ENCODE results near the gene DFFA. TPM values are rescaled to one million over a fixed set of nuclear protein-coding genes. Genes with fewer than 3 reads are reported as not detected.

DFFA gene
- total and polyA plus RNA-seq, 9 of the 15 experiments (the other 6 are each of a cell fraction or from before 2014, with no cell fraction given): 39.6 to 74.8 (median 59.2) TPM

DNA sequence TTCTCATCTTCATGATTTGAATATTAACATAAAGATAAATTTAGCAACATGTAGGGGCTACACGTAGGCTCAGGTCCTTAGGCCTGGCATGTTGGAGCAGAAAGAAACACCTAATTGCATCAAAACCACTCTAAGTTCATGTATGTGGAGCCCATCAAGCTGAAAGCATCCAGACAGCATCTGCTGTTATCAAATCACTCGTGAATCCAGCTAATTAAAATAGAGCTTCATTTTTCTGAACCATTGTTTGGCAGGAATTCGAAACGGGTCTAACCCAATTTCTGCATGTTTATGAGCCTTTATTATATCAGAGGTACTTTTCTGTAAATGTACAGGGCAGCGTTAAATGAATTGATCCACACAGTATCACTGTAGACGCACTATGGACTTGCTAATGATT is 48.2 kb upstream of the DFFA start:
- no peak overlapping the region for H3K9ac ChIP-seq (ENCODE audit: insufficient read depth in 1 of 2, low read depth in 2 of 2, low read length in 2 of 2)
- no peaks in the 10 kb centered on the region for H3K27me3 ChIP-seq (ENCODE audit: control insufficient read depth in 2 of 2, insufficient read depth in 2 of 2, low read length in 2 of 2)
- CTCF ChIA-PET (ENCODE audit: low intra/inter-chr PET ratio): no interaction called here
- H3K9me3 ChIP-seq (replicated peaks; ENCODE audit: control insufficient read depth, insufficient read depth, low read depth, low read length): no peaks in the 10 kb centered on the region
- in situ Hi-C loops (cut with MboI): no loop called here
- peaks cover 38% of the 10 kb centered on the region for H3K36me3 ChIP-seq (ENCODE audit: control insufficient read depth, insufficient read depth, low read length)
- POLR2A ChIA-PET: interaction anchor here (2.0 kb wide), 1 partner anchor 8 kb away, joined by 5 read pairs; no protein-coding TSS in a partner anchor
- H3K4me1 ChIP-seq (replicated peaks in 1 of 2; ENCODE audit: control insufficient read depth in 2 of 2, insufficient read depth in 2 of 2, low read length in 2 of 2): peaks cover 0 to 7% of the 10 kb centered on the region in 2 experiments; a peak in 3 of 5 replicates
- H4K20me1 ChIP-seq (replicated peaks; ENCODE audit: control insufficient read depth, insufficient read depth, low read length): peaks cover 38% of the 10 kb centered on the region
- H3K27ac ChIP-seq (ENCODE audit: extremely low read depth, low read depth, low read length): no peak overlapping the region
- peaks cover 3% of the 10 kb centered on the region for H3K9me1 ChIP-seq (ENCODE audit: control insufficient read depth, insufficient read depth, low read length)
- FAIRE-seq (no peak), DNase-seq (ENCODE audit: extremely low read depth in 1 of 4, low spot score in 3 of 4) (no peak), ATAC-seq (no peak)
- no peak overlapping the region for H3K4me3 ChIP-seq
- no peak overlapping the region for H2AFZ ChIP-seq (ENCODE audit: low read depth, low read length)
- intact Hi-C loops (cut with micrococcal nuclease): no loop called here
- H3K4me2 ChIP-seq (ENCODE audit: insufficient read depth, low read length): no peak overlapping the region
- no TSS peak for BruUV-seq (replicated peaks)
- WGBS (ENCODE audit: insufficient coverage, low coverage, missing lambda C conversion rate): 83% methylated on average over 6 of the region's 6 CpGs
- H3K79me2 ChIP-seq (ENCODE audit: control insufficient read depth, insufficient read depth, low read length): peaks cover 69% of the 10 kb centered on the region
- TF ChIP-seq ZZZ3 (IDR thresholded peaks at IDR 0.05) (no peak), DMBX1 (CRISPR knock-in tag; IDR thresholded peaks at IDR 0.05; ENCODE audit: borderline replicate concordance) (no peak), CHD4 (IDR thresholded peaks at IDR 0.05; ENCODE audit: insufficient read depth, insufficient replicate concordance, low read depth, low read length, poor library complexity, severe bottlenecking) (no peak), BRF1 (IDR thresholded peaks at IDR 0.05; ENCODE audit: borderline replicate concordance, extremely low read depth, insufficient read length) (no peak), CTBP1 (IDR thresholded peaks at IDR 0.05; ENCODE audit: borderline replicate concordance) (no peak), RNF219 (CRISPR knock-in tag; IDR thresholded peaks at IDR 0.05) (no peak), SLC30A9 (CRISPR knock-in tag; IDR thresholded peaks at IDR 0.05) (no peak), SPI1 (IDR thresholded peaks at IDR 0.05; ENCODE audit: borderline replicate concordance, low read depth, low read length) (no peak), SRSF9 (IDR thresholded peaks at IDR 0.05; ENCODE audit: borderline replicate concordance, low read depth, low read length) (no peak), CREB1 (IDR thresholded peaks at IDR 0.05) (no peak), CREB1 (CRISPR knock-in tag; IDR thresholded peaks at IDR 0.05) (no peak), ZNF592 (IDR thresholded peaks at IDR 0.05) (no peak), CREBBP (IDR thresholded peaks at IDR 0.05; ENCODE audit: low read depth, low read length) (no peak), ZNF584 (CRISPR knock-in tag; IDR thresholded peaks at IDR 0.05; ENCODE audit: low read depth) (no peak), SRSF1 (IDR thresholded peaks at IDR 0.05; ENCODE audit: low read depth, low read length) (no peak), LCOR (CRISPR knock-in tag; IDR thresholded peaks at IDR 0.05) (no peak)
- TF ChIP-seq, protein P1, sequence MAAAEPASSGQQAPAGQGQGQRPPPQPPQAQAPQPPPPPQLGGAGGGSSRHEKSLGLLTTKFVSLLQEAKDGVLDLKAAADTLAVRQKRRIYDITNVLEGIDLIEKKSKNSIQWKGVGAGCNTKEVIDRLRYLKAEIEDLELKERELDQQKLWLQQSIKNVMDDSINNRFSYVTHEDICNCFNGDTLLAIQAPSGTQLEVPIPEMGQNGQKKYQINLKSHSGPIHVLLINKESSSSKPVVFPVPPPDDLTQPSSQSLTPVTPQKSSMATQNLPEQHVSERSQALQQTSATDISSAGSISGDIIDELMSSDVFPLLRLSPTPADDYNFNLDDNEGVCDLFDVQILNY (CRISPR knock-in tag; IDR thresholded peaks at IDR 0.05): no peak

Measured in K562 (cell line).